HG03135 (cell line): ENCODE results near the gene THSD4.
"Not testable (repeated sequence)": the region's sequence is repeated elsewhere in the genome, so short reads cannot be mapped to it uniquely, and the experiment has no call there.

Experiments used
- ATAC-seq: cut with Tn5 transposase; IDR thresholded peaks from one replicate; pipeline ENCODE4 v1.9.1; 2021; ENCODE audit warnings: mild to moderate bottlenecking, moderate library complexity; ENCODE audit not compliant: unreplicated experiment

The THSD4 gene

GRCh38 chr15:71342658-71343057, 227.4 kb downstream of the THSD4 start:
- no peak for ATAC-seq

GRCh38 chr15:71344316-71344715, 229.0 kb downstream of the THSD4 start:
- ATAC-seq: no peak

DNA sequence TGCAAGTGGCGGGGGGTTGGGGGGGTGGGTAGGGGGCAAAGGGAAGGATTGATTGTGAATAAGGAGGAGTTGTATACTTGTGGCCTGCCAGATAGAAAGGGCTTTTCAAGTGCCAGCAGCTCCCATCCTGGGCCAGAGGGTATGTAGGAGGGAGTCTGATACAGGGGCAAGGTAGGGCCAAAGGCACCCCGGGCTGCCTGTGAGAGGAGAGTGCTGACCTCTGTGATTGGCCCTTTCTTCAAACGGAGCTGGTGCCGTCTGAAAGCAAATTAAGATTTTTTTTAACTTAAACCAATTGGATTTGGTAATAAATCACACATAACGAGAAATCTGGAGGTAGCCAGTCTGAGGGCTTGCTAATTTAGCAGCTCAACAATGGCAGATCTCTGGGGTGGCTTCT, 229.9 kb downstream of the THSD4 start:
- no peak for ATAC-seq

DNA sequence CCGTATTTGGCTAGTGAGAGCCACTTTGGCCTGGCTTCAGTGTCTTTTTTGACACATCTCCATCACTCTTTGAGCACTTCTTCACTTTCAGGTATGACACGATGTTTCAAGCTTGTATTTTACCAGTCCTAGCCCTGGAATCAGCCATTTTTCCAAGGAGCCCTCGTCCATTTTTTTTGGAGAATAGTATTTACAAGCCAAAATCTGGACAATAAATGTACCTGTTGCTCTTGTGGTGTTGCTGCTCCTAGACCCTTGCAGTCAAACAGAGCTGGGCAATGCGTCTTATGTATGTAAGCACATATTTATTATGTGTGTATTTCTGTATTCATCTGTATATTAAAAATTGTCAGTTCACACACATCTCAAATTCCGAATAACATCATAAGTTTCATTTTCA, 231.2 kb downstream of the THSD4 start:
- no peak for ATAC-seq

DNA sequence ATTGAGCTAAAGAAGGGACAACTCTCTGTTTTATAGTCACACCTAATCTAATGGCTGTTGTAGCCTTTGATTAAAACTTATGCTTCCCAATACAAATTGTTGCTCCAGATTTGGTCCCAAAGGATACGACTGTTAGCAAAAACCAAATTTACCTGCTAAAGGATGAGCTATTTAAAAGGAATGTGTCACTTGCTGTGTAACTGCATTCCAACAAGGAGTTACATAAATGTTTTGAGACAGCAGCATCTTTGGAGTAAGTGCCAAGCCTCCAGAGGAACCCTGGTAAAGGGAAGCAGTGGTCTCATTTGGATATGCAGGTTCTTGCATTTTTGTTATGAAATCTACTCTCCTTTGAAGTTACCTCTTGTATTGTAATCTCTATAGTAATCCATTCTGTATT, 233.3 kb downstream of the THSD4 start:
- ATAC-seq: no peak

DNA sequence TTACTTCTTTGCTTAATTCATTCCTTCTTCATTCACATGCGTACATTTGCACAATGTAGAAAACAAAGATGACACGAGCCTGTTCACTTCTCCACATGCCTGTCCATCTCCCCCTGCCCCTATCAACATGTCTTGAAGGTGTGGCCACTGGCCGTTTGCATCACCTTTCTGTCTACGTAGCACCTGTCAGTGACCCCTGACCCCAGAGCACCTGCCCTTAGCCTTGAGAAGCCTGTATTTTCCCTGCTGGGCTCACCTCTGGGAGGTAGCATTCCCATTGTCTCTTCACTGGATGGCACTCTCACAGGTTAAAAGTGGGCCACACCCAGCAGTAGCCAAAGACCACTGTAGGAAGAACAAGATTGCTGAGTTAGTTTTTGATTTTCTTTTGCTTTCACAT, 234.1 kb downstream of the THSD4 start:
- no peak for ATAC-seq

DNA sequence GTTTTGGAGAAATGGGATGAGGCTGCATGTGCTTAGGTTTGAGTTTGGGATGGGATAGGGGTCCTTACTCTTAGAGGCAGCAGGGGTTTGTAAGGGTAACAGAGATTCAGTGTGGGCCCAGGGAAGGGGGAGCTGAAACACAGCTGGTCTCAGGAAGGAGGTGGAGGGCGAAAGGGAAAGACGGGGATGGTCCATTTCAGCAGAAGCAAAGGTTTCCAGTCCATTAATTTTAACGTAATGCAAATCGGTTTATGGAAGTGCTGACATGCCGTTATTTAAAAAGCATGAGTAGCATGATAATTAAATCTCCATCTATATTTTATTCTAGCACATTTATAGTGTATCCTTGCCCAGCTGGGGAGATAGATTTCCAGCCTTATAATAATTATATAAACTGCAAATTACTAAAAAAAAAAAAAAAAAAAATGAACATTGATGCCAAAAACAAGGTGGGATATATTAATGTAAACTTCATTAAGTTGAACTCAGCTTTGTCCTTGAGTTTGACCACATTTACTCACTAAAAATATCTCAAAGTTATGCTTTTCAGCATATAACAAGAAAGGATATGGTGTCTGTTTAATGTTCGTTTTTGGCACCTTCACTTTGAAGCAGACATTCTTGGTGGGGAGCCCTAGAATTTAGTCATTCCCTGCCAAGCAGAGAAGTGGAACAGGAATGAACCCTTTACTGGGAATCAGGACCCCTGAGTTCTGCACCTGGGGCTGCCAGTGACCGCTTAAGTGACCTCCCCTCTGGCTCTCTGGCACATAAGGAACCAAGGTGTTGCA, 234.7 kb downstream of the THSD4 start:
- ATAC-seq: no peak

- ATAC-seq: no peak
These were observed 235.5 kb downstream of the THSD4 start for GRCh38 chr15:71350622-71351378.

- ATAC-seq: no peak
These were observed 236.9 kb downstream of the THSD4 start for GRCh38 chr15:71352125-71352524.

DNA sequence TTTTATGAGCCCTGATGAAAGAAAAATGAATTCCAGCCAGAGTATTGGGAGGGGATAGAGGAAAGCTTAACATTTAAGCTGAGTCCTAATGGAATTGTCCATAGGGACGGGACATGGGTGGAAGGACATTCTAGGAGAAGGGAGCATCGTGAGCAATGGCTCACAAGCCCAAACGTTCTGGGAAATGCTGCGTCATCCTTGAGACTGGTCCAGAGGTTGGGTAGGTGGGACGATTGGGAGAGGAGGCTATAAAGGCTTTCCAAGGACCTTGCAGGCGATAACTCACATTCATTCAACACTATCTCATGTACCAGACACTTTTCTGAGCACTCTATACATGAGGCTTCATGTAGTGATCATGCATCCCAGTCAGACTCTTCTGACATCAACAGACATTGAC, 237.5 kb downstream of the THSD4 start:
- no peak for ATAC-seq

- ATAC-seq: no peak
These were observed 237.9 kb downstream of the THSD4 start for GRCh38 chr15:71353171-71353570.

GRCh38 chr15:71355268-71355667, 240.0 kb downstream of the THSD4 start:
- no peak for ATAC-seq

GRCh38 chr15:71357321-71357732, 242.1 kb downstream of the THSD4 start:
- no peak for ATAC-seq

GRCh38 chr15:71357967-71358366, 242.7 kb downstream of the THSD4 start:
- no peak for ATAC-seq

GRCh38 chr15:71359246-71359645, 244.0 kb downstream of the THSD4 start:
- ATAC-seq: no peak

- ATAC-seq: no peak
These were observed 247.3 kb downstream of the THSD4 start for GRCh38 chr15:71362556-71362955.

DNA sequence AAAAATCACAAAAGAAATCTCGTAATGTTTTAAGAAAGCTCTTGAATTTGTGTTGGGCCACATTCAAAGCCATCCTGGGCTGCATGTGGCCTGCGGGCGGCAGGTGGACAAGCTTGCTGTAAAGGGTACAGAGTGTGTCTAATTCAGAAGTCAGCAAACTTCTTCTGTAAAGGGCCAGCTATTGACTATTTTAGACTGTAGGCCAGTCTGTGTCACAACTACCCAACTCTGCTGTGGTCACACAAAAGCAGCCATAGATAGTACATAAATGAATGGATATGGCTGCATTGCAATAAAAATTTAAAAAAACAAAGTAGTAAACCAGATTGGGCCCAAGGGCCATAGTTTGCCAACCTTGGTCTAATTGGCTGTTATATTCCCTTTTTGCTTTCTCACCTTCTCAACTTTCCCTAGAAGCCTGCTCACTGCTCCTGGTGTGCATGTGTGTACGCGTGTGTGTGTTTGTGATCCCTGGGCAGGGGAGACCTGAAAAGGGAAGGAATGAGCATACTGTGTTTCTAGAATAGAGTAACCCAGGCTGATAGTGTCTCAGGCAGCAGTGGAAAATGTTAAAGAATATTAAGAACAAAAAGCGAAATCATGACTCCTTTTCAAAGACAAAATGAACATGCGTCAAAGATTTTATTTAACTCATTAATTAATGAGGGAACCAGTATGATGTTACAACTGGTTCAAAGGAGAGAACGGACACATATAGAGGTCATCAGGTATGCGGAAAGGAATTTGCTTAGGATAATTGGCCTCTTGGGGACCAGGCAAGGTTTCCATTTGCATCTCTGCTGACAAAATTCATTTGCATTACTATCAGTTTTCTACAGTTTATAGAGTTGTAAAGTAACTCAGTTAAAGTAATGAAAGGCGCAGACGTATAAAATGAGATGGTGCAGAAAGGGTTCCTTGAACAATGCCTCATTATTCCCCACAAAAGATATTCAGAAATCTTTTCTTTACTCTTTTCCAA, 248.0 kb downstream of the THSD4 start:
- no peak for ATAC-seq

- no peak for ATAC-seq
These were observed 248.9 kb downstream of the THSD4 start for GRCh38 chr15:71364117-71364584.

DNA sequence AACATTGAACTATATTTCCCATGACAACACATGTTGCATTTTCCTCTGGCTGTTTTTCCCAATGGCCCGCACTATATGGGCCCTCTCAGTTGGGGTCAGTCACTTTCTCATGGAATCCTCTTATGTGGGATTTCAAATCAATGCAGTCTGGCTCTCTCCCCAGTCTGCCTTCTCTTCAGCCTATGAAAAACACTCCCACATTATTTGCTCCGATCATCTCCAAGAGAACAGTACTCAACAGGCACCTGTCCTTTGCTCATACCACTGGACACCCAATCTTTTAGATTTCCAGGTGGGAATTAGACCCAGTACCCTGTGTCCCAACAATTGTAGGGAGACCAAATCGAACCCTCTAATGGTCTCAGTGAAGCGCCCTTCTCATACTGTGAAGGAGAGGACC, 251.3 kb downstream of the THSD4 start:
- ATAC-seq: no peak

DNA sequence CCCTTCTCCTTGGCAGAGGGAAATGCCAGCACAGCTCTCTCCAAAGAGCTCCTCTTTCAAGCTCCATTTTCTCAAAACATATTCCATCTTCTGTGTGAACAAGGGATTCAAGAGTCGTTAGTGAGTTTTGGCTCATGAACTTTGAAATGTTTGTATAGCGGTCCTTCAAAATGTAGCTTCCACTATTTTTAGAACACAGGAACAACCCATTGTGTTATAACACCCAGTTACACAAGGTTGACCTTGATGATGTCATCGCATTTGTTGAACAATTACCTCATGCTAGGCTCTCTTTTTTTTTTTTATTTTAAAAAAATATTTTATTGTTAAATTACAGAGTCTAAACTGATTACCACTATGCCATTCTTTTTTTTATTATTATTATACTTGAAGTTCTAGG, 251.7 kb downstream of the THSD4 start:
- no peak for ATAC-seq

DNA sequence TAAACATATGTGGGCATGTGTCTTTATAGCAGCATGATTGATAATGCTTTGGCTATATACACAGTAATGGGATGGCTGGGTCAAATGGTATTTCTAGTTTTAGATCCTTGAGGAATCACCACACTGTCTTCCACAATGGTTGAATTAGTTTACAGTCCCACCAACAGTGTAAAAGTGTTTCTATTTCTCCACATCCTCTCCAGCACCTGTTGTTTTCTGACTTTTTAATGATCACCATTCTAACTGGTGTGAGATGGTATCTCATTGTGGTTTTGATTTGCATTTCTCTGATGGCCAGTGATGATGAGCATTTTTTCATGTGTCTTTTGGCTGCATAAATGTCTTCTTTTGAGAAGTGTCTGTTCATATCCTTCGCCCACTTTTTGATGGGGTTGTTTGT, 252.5 kb downstream of the THSD4 start:
- not testable (repeated sequence) for ATAC-seq
